ENCODE measurements around the gene MAP7D1.

MAP7D1 gene

DNA sequence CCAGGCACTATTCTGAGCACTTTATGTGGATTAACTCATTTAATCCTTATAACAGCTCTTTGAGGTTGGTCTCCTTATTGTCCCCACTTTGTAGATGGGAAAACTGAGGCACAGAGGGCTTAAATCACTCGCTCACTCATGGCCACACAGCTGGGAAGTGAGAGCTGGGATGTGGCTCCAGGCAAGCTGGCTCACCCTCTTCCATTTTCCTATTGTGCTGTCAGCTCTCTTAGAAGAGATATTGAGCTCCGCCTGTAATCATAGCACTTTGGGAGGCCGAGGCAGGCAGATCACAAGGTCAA lies 27.1 kb upstream of the MAP7D1 start:
- H3K4me3 ChIP-seq (ENCODE audit: insufficient read length, low read depth) = no peak overlapping the region
- DNase-seq (ENCODE audit: low read depth, low spot score) = no peak
- TF ChIP-seq SUZ12 (IDR thresholded peaks at IDR 0.05; ENCODE audit: extremely low read depth, insufficient read depth, insufficient read length) (no peak), ZNF274 (IDR thresholded peaks at IDR 0.05; ENCODE audit: low read depth, low read length) (no peak), YY1 (IDR thresholded peaks at IDR 0.05; ENCODE audit: insufficient read depth, insufficient read length) (no peak)
- H3K9ac ChIP-seq (ENCODE audit: insufficient read length, low read depth) = no peak overlapping the region
- peaks cover 31% of the 10 kb centered on the region for H3K27me3 ChIP-seq (ENCODE audit: insufficient read depth, insufficient read length)
- peaks cover 24% of the 10 kb centered on the region for H3K4me1 ChIP-seq (ENCODE audit: insufficient read depth, insufficient read length)
- H3K36me3 ChIP-seq (ENCODE audit: insufficient read depth, insufficient read length, low read length) = no peaks in the 10 kb centered on the region
- H3K9me3 ChIP-seq (ENCODE audit: insufficient read depth, low read length) = no peaks in the 10 kb centered on the region

GRCh38 chr1:36132029-36132428 lies 23.9 kb upstream of the MAP7D1 start:
- Histone ChIP-seq H3K27me3 (ENCODE audit: insufficient read depth, insufficient read length) (peaks cover under 1% of the 10 kb centered on the region), H3K4me1 (ENCODE audit: insufficient read depth, insufficient read length) (peaks cover 18% of the 10 kb centered on the region), H3K4me3 (ENCODE audit: insufficient read length, low read depth) (no peak overlapping the region), H3K9me3 (ENCODE audit: insufficient read depth, low read length) (no peaks in the 10 kb centered on the region), H3K9ac (ENCODE audit: insufficient read length, low read depth) (no peak overlapping the region), H3K36me3 (ENCODE audit: insufficient read depth, insufficient read length, low read length) (peaks cover 15% of the 10 kb centered on the region)
- TF ChIP-seq SUZ12 (IDR thresholded peaks at IDR 0.05; ENCODE audit: extremely low read depth, insufficient read depth, insufficient read length) (no peak), ZNF274 (IDR thresholded peaks at IDR 0.05; ENCODE audit: low read depth, low read length) (no peak)
- no peak for DNase-seq (ENCODE audit: low read depth, low spot score)

DNA sequence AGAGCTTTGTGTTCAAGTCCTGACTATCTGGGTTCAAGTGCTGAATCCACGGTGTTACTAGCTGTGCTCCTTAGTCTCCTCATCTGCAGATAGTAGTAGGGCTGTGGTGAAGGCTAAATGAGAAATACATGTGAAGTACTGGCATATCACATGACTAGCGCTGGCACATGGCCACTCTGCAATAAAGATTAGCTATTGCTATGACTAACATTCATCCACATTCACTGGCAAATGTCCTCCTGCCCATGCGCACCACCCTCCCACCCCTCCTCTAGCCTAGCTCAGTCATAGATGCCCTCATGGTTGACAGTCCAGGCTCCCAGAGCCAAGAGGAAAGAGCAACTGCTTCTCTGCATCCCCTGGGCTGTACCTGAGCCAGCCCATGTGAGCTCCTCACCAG lies 22.5 kb upstream of the MAP7D1 start:
- Histone ChIP-seq H3K4me1 (ENCODE audit: insufficient read depth, insufficient read length) (peaks cover 15% of the 10 kb centered on the region), H3K4me3 (ENCODE audit: insufficient read length, low read depth) (no peak overlapping the region), H3K9ac (ENCODE audit: insufficient read length, low read depth) (peak overlapping the region; percentile 34), H3K9me3 (ENCODE audit: insufficient read depth, low read length) (no peaks in the 10 kb centered on the region), H3K36me3 (ENCODE audit: insufficient read depth, insufficient read length, low read length) (peaks cover 30% of the 10 kb centered on the region), H3K27me3 (ENCODE audit: insufficient read depth, insufficient read length) (no peaks in the 10 kb centered on the region)
- no peak for DNase-seq (ENCODE audit: low read depth, low spot score)
- TF ChIP-seq ZNF274 (IDR thresholded peaks at IDR 0.05; ENCODE audit: low read depth, low read length) = no peak
- no peak for TF ChIP-seq SUZ12 (IDR thresholded peaks at IDR 0.05; ENCODE audit: extremely low read depth, insufficient read depth, insufficient read length)
- no peak for TF ChIP-seq YY1 (IDR thresholded peaks at IDR 0.05; ENCODE audit: insufficient read depth, insufficient read length)

GRCh38 chr1:36134031-36134430 lies 21.9 kb upstream of the MAP7D1 start:
- H3K4me3 ChIP-seq (ENCODE audit: insufficient read length, low read depth) = no peak overlapping the region
- H3K36me3 ChIP-seq (ENCODE audit: insufficient read depth, insufficient read length, low read length) = peaks cover 32% of the 10 kb centered on the region
- peaks cover 15% of the 10 kb centered on the region for H3K4me1 ChIP-seq (ENCODE audit: insufficient read depth, insufficient read length)
- no peaks in the 10 kb centered on the region for H3K27me3 ChIP-seq (ENCODE audit: insufficient read depth, insufficient read length)
- no peak for DNase-seq (ENCODE audit: low read depth, low spot score)
- H3K9me3 ChIP-seq (ENCODE audit: insufficient read depth, low read length) = no peaks in the 10 kb centered on the region
- TF ChIP-seq SUZ12 (IDR thresholded peaks at IDR 0.05; ENCODE audit: extremely low read depth, insufficient read depth, insufficient read length) (no peak), YY1 (IDR thresholded peaks at IDR 0.05; ENCODE audit: insufficient read depth, insufficient read length) (peak; percentile 2)
- H3K9ac ChIP-seq (ENCODE audit: insufficient read length, low read depth) = no peak overlapping the region

DNA sequence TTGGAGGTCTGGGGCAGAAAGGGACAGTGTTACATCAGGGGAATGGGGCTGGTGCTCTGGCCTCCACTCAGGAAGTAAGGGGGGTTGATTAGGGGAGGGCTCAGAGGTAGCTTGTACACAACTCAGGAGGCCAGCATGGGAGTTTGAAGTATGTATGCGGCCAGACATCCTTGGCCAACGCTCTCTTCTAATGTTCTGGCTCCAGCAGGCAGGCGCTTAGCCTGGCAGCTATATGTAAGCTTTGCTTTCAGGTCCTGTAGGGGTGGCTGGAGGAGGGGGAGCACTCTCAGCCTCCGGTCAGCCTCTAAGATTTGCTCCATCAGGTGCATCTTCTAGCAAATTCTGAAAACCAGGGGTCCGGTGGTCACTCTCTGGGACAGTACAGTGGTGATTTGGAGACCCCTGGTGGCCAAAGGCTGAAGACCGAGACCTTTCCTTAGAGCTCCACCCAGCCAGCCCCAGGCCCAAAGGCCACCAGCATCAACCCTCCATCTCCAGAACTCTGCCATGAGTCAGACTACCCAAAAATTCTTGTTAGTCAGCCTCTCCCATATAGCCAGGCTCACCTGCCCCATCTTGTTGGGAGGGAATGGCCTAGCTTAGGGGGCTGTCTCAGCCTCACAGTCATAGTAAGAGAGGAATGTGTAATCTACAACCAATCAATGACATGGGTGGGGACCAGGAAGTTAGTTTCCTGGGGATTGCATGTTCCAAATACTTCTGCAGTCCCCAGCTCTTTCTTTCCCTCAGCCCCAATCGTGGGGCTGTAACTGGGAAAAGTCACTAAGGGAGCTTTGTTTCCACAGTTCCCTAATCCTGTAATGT lies 21.2 kb upstream of the MAP7D1 start:
- Histone ChIP-seq H3K9me3 (ENCODE audit: insufficient read depth, low read length) (no peaks in the 10 kb centered on the region), H3K4me3 (ENCODE audit: insufficient read length, low read depth) (no peak overlapping the region), H3K27me3 (ENCODE audit: insufficient read depth, insufficient read length) (no peaks in the 10 kb centered on the region), H3K36me3 (ENCODE audit: insufficient read depth, insufficient read length, low read length) (peaks cover 38% of the 10 kb centered on the region), H3K9ac (ENCODE audit: insufficient read length, low read depth) (no peak overlapping the region), H3K4me1 (ENCODE audit: insufficient read depth, insufficient read length) (peaks cover 15% of the 10 kb centered on the region)
- TF ChIP-seq ZNF274 (IDR thresholded peaks at IDR 0.05; ENCODE audit: low read depth, low read length) (no peak), SUZ12 (IDR thresholded peaks at IDR 0.05; ENCODE audit: extremely low read depth, insufficient read depth, insufficient read length) (no peak), YY1 (IDR thresholded peaks at IDR 0.05; ENCODE audit: insufficient read depth, insufficient read length) (no peak)
- DNase-seq (ENCODE audit: low read depth, low spot score) = peak; percentile 70

- H3K4me1 ChIP-seq (ENCODE audit: insufficient read depth, insufficient read length) = peaks cover 15% of the 10 kb centered on the region
- H3K9ac ChIP-seq (ENCODE audit: insufficient read length, low read depth) = no peak overlapping the region
- H3K27me3 ChIP-seq (ENCODE audit: insufficient read depth, insufficient read length) = no peaks in the 10 kb centered on the region
- TF ChIP-seq SUZ12 (IDR thresholded peaks at IDR 0.05; ENCODE audit: extremely low read depth, insufficient read depth, insufficient read length) = no peak
- no peak for TF ChIP-seq ZNF274 (IDR thresholded peaks at IDR 0.05; ENCODE audit: low read depth, low read length)
- TF ChIP-seq YY1 (IDR thresholded peaks at IDR 0.05; ENCODE audit: insufficient read depth, insufficient read length) = no peak
- DNase-seq (ENCODE audit: low read depth, low spot score) = no peak
- H3K9me3 ChIP-seq (ENCODE audit: insufficient read depth, low read length) = no peaks in the 10 kb centered on the region
- H3K36me3 ChIP-seq (ENCODE audit: insufficient read depth, insufficient read length, low read length) = peaks cover 44% of the 10 kb centered on the region
- no peak overlapping the region for H3K4me3 ChIP-seq (ENCODE audit: insufficient read length, low read depth)
Observed at GRCh38 chr1:36135330-36135667, 20.7 kb upstream of the MAP7D1 start.

DNA sequence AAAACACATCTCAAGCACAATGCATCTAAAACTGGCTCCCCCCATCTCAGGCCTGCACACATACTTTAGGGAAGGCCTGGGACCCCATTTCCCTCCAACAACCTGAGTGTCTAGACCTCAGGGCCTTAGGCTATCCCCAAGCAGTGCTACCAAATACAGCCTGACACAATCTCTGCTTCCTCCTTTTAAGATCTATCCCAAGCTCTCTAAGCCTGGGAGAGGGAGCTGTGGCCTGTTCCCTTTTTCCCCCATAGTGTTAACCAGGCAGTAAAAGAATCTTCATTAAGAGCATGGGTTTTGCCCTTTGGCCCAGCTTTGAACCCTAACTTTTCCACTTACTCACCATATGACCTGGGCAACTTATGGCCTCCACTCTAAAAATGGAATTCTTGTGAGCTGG lies 20.2 kb upstream of the MAP7D1 start:
- H3K4me3 ChIP-seq (ENCODE audit: insufficient read length, low read depth) = no peak overlapping the region
- no peaks in the 10 kb centered on the region for H3K9me3 ChIP-seq (ENCODE audit: insufficient read depth, low read length)
- H3K36me3 ChIP-seq (ENCODE audit: insufficient read depth, insufficient read length, low read length) = peaks cover 46% of the 10 kb centered on the region
- H3K9ac ChIP-seq (ENCODE audit: insufficient read length, low read depth) = no peak overlapping the region
- TF ChIP-seq SUZ12 (IDR thresholded peaks at IDR 0.05; ENCODE audit: extremely low read depth, insufficient read depth, insufficient read length) (no peak), YY1 (IDR thresholded peaks at IDR 0.05; ENCODE audit: insufficient read depth, insufficient read length) (no peak), ZNF274 (IDR thresholded peaks at IDR 0.05; ENCODE audit: low read depth, low read length) (no peak)
- H3K27me3 ChIP-seq (ENCODE audit: insufficient read depth, insufficient read length) = no peaks in the 10 kb centered on the region
- H3K4me1 ChIP-seq (ENCODE audit: insufficient read depth, insufficient read length) = peaks cover 15% of the 10 kb centered on the region
- DNase-seq (ENCODE audit: low read depth, low spot score) = no peak
